NCI-H1694 treated with DMSO at 0.1 percent for 48 hours (cell line): ENCODE results near the gene MALRD1.

Source experiments
- DNase-seq: peaks from one replicate; lab custom pipeline; 2025; lab: John Stamatoyannopoulos, UW

Gene MALRD1

DNA sequence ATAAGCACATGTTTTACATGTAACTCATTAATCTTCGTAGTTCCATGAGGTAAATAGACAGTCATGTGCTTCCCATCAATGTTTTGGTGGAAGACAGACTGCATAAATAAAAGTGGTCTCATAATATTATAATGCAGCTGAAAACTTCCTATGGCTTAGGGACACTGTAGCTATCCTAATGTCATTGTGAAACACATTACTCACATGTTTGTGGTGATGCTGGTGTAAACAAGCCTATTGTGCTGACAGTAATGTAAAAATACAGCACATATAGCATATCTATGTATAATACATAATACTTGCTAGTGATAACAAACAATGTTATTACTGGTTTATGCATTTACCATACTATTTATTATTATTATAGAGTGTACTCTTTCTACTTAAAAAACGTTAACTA, 730.4 kb downstream of the MALRD1 start:
- no peak for DNase-seq

DNA sequence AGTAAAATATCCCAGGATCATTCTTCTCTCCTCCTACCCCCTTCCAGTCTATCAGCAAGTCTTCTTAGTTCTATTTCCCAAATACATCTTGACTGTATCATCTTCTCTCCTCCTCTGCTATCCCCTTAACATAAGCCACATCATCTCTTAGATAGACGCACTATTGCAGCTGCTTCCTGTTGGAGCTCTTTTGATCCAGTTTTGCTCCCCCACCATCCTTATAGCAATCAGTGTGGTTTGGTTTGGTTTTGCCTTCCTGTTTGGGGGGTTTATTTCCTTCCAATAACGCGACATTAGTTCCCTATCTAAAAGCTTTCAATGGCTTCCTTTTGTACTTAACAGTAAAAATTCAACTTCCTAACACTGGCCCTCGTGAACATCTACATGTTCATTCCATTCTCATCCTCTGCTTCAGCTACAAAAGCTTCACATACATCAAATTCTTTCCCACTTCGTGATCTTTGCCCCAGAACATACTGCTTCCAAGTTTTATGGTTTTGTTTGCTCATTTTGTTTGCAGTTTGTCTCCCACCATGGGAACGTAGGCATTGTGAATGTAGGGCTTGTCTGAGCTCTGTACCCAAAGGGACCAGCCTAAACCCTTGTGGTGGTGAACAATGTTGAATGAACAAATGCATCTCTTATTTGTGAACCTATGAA, 734.0 kb downstream of the MALRD1 start:
- DNase-seq = no peak

DNA sequence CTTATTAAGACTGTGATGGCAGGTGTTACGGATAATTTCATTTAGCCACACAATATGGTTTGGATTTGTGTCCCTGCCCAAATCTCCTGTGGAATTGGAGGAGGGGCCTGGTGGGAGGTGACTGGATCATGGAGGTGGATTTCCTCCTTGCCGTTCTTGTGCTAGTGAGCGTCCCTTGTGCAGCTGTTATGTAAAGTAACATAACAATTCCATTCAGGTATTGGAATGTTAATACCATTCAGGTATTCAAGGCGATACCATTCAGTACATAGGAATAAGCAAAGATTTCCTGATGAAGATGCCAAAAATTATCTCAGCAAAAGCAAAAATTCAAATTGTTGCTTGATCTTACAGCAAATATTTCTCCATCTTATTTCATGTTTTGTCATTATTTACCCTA, 735.1 kb downstream of the MALRD1 start:
- no peak for DNase-seq
